Measurements from ENCODE around the gene SRSF12. TPM values are rescaled to one million over a fixed set of nuclear protein-coding genes. Genes with fewer than 3 reads are reported as not detected.

SRSF12 gene
- total RNA-seq, 4 donors from 2014 or later, result 0.15 to 0.36 TPM; not detected in 2

DNA sequence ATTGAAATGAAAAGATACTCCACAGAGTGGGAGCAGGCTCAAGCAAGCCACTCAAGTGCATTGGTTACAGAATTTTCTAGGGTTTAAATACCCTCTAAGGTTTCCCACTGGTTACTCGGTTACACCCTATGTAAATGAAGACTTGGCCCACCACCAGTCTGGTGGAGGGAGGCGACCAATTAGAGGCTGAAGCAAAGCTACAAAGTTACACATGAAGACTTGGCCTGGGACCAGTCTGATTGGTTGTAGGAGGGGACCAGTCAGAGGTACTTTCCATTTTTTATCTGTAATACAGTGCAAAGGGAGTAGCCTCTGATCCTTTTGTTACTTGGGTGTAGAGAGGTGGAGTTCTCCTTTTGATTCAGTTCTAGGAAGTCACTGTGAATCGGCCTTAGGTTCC is 7.6 kb downstream of the SRSF12 start:
- Histone ChIP-seq H3K4me1 (no peaks in the 10 kb centered on the region), H3K27ac (no peak overlapping the region), H3K27me3 (no peaks in the 10 kb centered on the region), H3K4me3 (no peak overlapping the region), H3K9me3 (no peaks in the 10 kb centered on the region), H3K36me3 (no peaks in the 10 kb centered on the region)
- no peak for DNase-seq (ENCODE audit: low spot score in 2 of 2)
- TF ChIP-seq POLR2AphosphoS5 (IDR thresholded peaks at IDR 0.05), result no peak
- no peak for TF ChIP-seq EP300 (IDR thresholded peaks at IDR 0.05)
- TF ChIP-seq, protein P1, sequence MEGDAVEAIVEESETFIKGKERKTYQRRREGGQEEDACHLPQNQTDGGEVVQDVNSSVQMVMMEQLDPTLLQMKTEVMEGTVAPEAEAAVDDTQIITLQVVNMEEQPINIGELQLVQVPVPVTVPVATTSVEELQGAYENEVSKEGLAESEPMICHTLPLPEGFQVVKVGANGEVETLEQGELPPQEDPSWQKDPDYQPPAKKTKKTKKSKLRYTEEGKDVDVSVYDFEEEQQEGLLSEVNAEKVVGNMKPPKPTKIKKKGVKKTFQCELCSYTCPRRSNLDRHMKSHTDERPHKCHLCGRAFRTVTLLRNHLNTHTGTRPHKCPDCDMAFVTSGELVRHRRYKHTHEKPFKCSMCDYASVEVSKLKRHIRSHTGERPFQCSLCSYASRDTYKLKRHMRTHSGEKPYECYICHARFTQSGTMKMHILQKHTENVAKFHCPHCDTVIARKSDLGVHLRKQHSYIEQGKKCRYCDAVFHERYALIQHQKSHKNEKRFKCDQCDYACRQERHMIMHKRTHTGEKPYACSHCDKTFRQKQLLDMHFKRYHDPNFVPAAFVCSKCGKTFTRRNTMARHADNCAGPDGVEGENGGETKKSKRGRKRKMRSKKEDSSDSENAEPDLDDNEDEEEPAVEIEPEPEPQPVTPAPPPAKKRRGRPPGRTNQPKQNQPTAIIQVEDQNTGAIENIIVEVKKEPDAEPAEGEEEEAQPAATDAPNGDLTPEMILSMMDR (IDR thresholded peaks at IDR 0.05), result no peak
- no peak for TF ChIP-seq POLR2A (IDR thresholded peaks at IDR 0.05)
- WGBS, result 64% methylated on average over 3 of the region's 3 CpGs

DNA sequence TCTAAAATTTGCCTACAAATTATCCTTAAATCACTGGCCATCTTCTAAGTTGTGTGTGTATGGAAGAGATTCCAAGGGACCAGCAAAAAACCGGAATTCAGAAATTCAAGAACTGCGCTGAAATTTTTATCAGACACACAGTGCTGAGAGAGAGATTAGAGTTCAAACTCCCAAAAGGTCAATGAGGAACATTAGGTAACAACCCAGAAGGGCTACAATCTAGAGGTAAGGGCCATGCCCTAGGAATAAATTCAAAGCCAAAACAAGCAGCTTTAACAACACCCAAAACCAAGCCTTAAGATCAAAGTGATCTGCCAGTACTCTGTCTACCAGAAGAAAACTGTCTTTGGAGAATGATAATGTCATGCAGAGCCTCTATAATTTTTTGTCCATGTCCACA is 17.8 kb downstream of the SRSF12 start:
- 92% methylated on average over 2 of the region's 2 CpGs for WGBS
- TF ChIP-seq POLR2AphosphoS5 (IDR thresholded peaks at IDR 0.05), result no peak
- TF ChIP-seq POLR2A (IDR thresholded peaks at IDR 0.05), result no peak
- TF ChIP-seq, protein P1 (IDR thresholded peaks at IDR 0.05), result no peak
- no peak for TF ChIP-seq EP300 (IDR thresholded peaks at IDR 0.05)
- Histone ChIP-seq H3K36me3 (no peaks in the 10 kb centered on the region), H3K4me3 (no peak overlapping the region), H3K27ac (no peak overlapping the region), H3K4me1 (no peaks in the 10 kb centered on the region), H3K9me3 (no peaks in the 10 kb centered on the region), H3K27me3 (no peaks in the 10 kb centered on the region)
- DNase-seq (ENCODE audit: low spot score in 2 of 2), result no peak

DNA sequence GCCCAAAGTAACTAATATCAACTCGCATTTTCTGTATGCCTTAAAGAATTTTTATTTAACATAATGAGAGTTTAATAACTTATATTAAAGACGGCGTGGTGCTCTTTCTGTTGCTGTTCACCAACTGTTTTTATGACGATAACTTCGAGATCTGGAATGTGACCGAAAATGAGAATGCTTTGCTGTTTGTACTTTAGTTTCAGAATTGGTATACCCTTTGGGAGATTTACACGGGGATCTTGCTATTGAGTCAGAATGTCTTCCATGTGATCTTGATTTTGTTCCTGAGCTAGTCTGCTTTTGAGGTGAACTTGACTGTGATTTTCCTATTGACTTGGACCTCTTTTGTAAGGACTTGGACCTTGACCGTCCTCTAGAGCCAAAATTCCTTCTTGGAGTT is 19.4 kb downstream of the SRSF12 start:
- no peak for TF ChIP-seq POLR2AphosphoS5 (IDR thresholded peaks at IDR 0.05)
- no peak for TF ChIP-seq EP300 (IDR thresholded peaks at IDR 0.05)
- no peak for TF ChIP-seq POLR2A (IDR thresholded peaks at IDR 0.05)
- TF ChIP-seq, protein P1 (IDR thresholded peaks at IDR 0.05), result no peak
- 85% methylated on average over 8 of the region's 8 CpGs for WGBS

DNA sequence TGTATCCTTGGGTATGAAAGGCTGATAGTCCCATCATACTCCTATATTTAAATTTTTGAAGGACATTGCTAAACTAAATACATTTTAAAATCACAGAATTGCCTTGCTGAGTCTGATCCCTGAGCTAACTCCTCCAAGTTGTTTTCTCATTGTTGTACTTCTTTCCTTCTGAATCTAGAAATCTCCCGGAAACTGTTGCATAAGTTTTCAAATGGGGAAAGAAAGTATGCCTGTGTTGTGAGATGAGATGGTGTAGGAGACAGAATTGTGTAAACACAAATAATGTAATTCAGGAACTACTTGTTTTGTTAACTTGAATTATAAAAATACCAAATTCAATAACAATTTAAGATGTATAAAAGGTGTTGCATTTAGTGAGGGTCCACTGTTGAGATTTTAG is 30.0 kb downstream of the SRSF12 start:
- H3K4me1 ChIP-seq, result peaks cover 25% of the 10 kb centered on the region
- H3K9me3 ChIP-seq, result no peaks in the 10 kb centered on the region
- no peak for TF ChIP-seq EP300 (IDR thresholded peaks at IDR 0.05)
- no peaks in the 10 kb centered on the region for H3K27me3 ChIP-seq
- DNase-seq (ENCODE audit: low spot score in 2 of 2), result no peak
- no peak overlapping the region for H3K4me3 ChIP-seq
- WGBS, result 71% methylated on average over 1 of the region's 1 CpG
- peaks cover 29% of the 10 kb centered on the region for H3K36me3 ChIP-seq
- H3K27ac ChIP-seq, result no peak overlapping the region

More for the DNA sequence above, 19.4 kb downstream of the SRSF12 start:
- no peak for DNase-seq (ENCODE audit: low spot score in 2 of 2)
- H3K4me1 ChIP-seq, result no peaks in the 10 kb centered on the region
- no peak overlapping the region for H3K27ac ChIP-seq
- no peaks in the 10 kb centered on the region for H3K36me3 ChIP-seq
- H3K9me3 ChIP-seq, result no peaks in the 10 kb centered on the region
- H3K27me3 ChIP-seq, result no peaks in the 10 kb centered on the region
- H3K4me3 ChIP-seq, result no peak overlapping the region

DNA sequence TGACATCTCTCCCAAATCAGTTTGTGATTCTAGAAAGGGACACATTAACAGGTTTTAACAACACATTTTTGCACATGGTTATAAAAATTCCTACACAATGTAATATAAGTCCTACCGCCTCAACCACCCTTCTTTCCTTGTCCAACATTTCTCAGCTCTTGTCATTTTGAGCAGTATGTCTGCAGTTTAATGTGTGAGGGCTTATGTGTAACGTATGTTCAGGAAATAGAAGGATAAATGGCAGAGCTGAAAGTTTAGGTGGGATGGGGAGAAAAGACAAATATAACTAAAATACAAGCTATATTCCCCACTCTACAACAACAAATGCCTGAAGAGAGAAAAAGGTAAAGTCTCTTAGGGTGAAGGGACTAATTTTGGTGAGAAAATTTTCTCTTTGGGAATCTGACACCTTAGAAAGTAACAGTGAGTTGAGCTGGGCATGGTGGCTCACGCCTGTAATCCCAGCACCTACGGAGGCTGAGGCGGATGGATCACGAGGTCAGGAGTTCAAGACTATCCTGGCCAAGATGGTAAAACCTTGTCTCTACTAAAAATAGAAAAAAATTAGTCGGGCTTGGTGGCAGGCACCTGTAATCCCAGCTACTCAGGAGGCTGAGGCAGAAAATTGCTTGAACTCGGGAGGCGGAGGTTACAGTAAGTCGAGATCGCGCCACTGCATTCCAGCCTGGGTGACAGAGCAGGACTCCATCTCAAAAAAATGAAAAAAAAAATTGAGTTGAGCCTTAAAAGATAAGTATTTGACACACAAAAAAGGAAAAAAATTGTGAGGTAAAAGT is 32.3 kb downstream of the SRSF12 start:
- H3K9me3 ChIP-seq, result no peaks in the 10 kb centered on the region
- H3K4me3 ChIP-seq, result no peak overlapping the region
- no peak overlapping the region for H3K27ac ChIP-seq
- H3K4me1 ChIP-seq, result peaks cover 29% of the 10 kb centered on the region
- 87% methylated on average over 12 of the region's 12 CpGs for WGBS
- H3K27me3 ChIP-seq, result no peaks in the 10 kb centered on the region
- TF ChIP-seq, protein P1 (IDR thresholded peaks at IDR 0.05), result no peak
- TF ChIP-seq EP300 (IDR thresholded peaks at IDR 0.05) (no peak), POLR2AphosphoS5 (IDR thresholded peaks at IDR 0.05) (no peak), POLR2A (IDR thresholded peaks at IDR 0.05) (no peak)
- peaks cover 29% of the 10 kb centered on the region for H3K36me3 ChIP-seq
- DNase-seq (ENCODE audit: low spot score in 2 of 2), result no peak

All from suprapubic skin (tissue), 4 donors.